B cell (primary cell): Measurements from ENCODE around the gene MACO1.

Experiments
- CTCF ChIP-seq: fragments of 200-600 bp; IDR thresholded peaks from one replicate; pipeline ENCODE4 v1.8.0; 2022; ENCODE audit warnings: antibody characterized with exemption, mild to moderate bottlenecking
- EZH2 ChIP-seq: IDR thresholded peaks from 2 replicates; pipeline ENCODE4 v1.6.1; 2012; ENCODE audit warnings: borderline replicate concordance, low read depth, mild to moderate bottlenecking, moderate library complexity, low read length; ENCODE audit not compliant: insufficient read depth, poor library complexity, severe bottlenecking

- TF ChIP-seq CTCF, result no peak
- no peak for TF ChIP-seq EZH2
These were observed 97.4 kb downstream of the MACO1 start for GRCh38 chr1:25527946-25528595.
